Dendritic cell treated with granulocyte-macrophage colony-stimulating factor and Interleukin-4, amounts not matched to agents 40 ng/mL and 50 ng/mL, for 4 days (primary cell): Measurements from ENCODE around the gene CDYL.
"Not testable (repeated sequence)": the region's sequence is repeated elsewhere in the genome, so short reads cannot be mapped to it uniquely, and the experiment has no call there.

Source experiments
- H3K27ac Mint-ChIP-seq: one replicate; pipeline ENCODE4 v1.8.0; 2022; ENCODE audit warnings: mild to moderate bottlenecking, mixed read lengths
- H3K27me3 Mint-ChIP-seq: one replicate; pipeline ENCODE4 v1.8.0; 2022; ENCODE audit warnings: mild to moderate bottlenecking, mixed read lengths
- H3K36me3 Mint-ChIP-seq: one replicate; pipeline ENCODE4 v1.8.0; 2022; ENCODE audit warnings: low read depth, mixed read lengths
- H3K4me1 Mint-ChIP-seq: one replicate; pipeline ENCODE4 v1.8.0; 2022; ENCODE audit warnings: low read depth, mixed read lengths
- H3K4me3 Mint-ChIP-seq: one replicate; pipeline ENCODE4 v1.8.0; 2022; ENCODE audit warnings: mild to moderate bottlenecking, moderate library complexity, mixed read lengths
- H3K9me3 Mint-ChIP-seq: one replicate; pipeline ENCODE4 v1.8.0; 2022; ENCODE audit warnings: mixed read lengths
- intact Hi-C: fragments of 100-400 bp; cut with micrococcal nuclease; formaldehyde crosslinking; loops from one replicate; pipeline ENCODE4 v1.15.0; 2022

CDYL gene

GRCh38 chr6:4815584-4815983 lies 39.4 kb downstream of the CDYL start:
- no peak overlapping the region for H3K27ac Mint-ChIP-seq
- intact Hi-C loops: no loop called here
- H3K36me3 Mint-ChIP-seq: no peaks in the 10 kb centered on the region
- H3K9me3 Mint-ChIP-seq: no peaks in the 10 kb centered on the region
- H3K4me1 Mint-ChIP-seq: peaks cover 41% of the 10 kb centered on the region
- no peak overlapping the region for H3K4me3 Mint-ChIP-seq
- no peaks in the 10 kb centered on the region for H3K27me3 Mint-ChIP-seq

GRCh38 chr6:4816904-4817303 lies 40.7 kb downstream of the CDYL start:
- intact Hi-C loops: no loop called here
- Mint-ChIP-seq H3K27ac (no peak overlapping the region), H3K27me3 (no peaks in the 10 kb centered on the region)

GRCh38 chr6:4817551-4817950 lies 41.3 kb downstream of the CDYL start:
- no peak overlapping the region for H3K4me3 Mint-ChIP-seq

More at GRCh38 chr6:4816904-4817303, 40.7 kb downstream of the CDYL start:
- peaks cover 30% of the 10 kb centered on the region for H3K4me1 Mint-ChIP-seq
- no peaks in the 10 kb centered on the region for H3K36me3 Mint-ChIP-seq
- no peak overlapping the region for H3K4me3 Mint-ChIP-seq
- no peaks in the 10 kb centered on the region for H3K9me3 Mint-ChIP-seq

GRCh38 chr6:4818272-4818938 lies 42.2 kb downstream of the CDYL start:
- H3K27ac Mint-ChIP-seq: no peak overlapping the region

More at GRCh38 chr6:4817551-4817950, 41.3 kb downstream of the CDYL start:
- H3K9me3 Mint-ChIP-seq: no peaks in the 10 kb centered on the region
- H3K27me3 Mint-ChIP-seq: no peaks in the 10 kb centered on the region
- no peaks in the 10 kb centered on the region for H3K36me3 Mint-ChIP-seq
- intact Hi-C loops: no loop called here
- H3K27ac Mint-ChIP-seq: no peak overlapping the region
- peaks cover 23% of the 10 kb centered on the region for H3K4me1 Mint-ChIP-seq

GRCh38 chr6:4819706-4820283 lies 43.6 kb downstream of the CDYL start:
- H3K27me3 Mint-ChIP-seq: no peaks in the 10 kb centered on the region
- H3K27ac Mint-ChIP-seq: no peak overlapping the region

More at GRCh38 chr6:4818272-4818938, 42.2 kb downstream of the CDYL start:
- Mint-ChIP-seq H3K9me3 (peaks cover under 1% of the 10 kb centered on the region), H3K36me3 (no peaks in the 10 kb centered on the region), H3K4me1 (peaks cover 15% of the 10 kb centered on the region), H3K4me3 (no peak overlapping the region), H3K27me3 (no peaks in the 10 kb centered on the region)
- intact Hi-C loops: no loop called here

GRCh38 chr6:4820704-4821276 lies 44.6 kb downstream of the CDYL start:
- Mint-ChIP-seq H3K4me1 (peaks cover 5% of the 10 kb centered on the region), H3K9me3 (peaks cover 14% of the 10 kb centered on the region), H3K27ac (no peak overlapping the region), H3K36me3 (peaks cover 6% of the 10 kb centered on the region), H3K4me3 (no peak overlapping the region), H3K27me3 (no peaks in the 10 kb centered on the region)
- intact Hi-C loops: no loop called here

More at GRCh38 chr6:4819706-4820283, 43.6 kb downstream of the CDYL start:
- Mint-ChIP-seq H3K9me3 (peaks cover 8% of the 10 kb centered on the region), H3K36me3 (peaks cover 6% of the 10 kb centered on the region), H3K4me3 (no peak overlapping the region), H3K4me1 (peaks cover 6% of the 10 kb centered on the region)
- intact Hi-C loops: no loop called here

- no peaks in the 10 kb centered on the region for H3K27me3 Mint-ChIP-seq
- H3K9me3 Mint-ChIP-seq: peaks cover 30% of the 10 kb centered on the region
- intact Hi-C loops: no loop called here
- peaks cover 5% of the 10 kb centered on the region for H3K4me1 Mint-ChIP-seq
- H3K4me3 Mint-ChIP-seq: no peak overlapping the region
- H3K36me3 Mint-ChIP-seq: peaks cover 14% of the 10 kb centered on the region
- no peak overlapping the region for H3K27ac Mint-ChIP-seq
Measured at GRCh38 chr6:4822476-4822875, 46.3 kb downstream of the CDYL start.

GRCh38 chr6:4828187-4828698 lies 52.0 kb downstream of the CDYL start:
- no peaks in the 10 kb centered on the region for H3K4me1 Mint-ChIP-seq
- intact Hi-C loops: no loop called here
- H3K27me3 Mint-ChIP-seq: no peaks in the 10 kb centered on the region
- H3K9me3 Mint-ChIP-seq: peaks cover 59% of the 10 kb centered on the region
- H3K27ac Mint-ChIP-seq: no peak overlapping the region
- H3K36me3 Mint-ChIP-seq: peaks cover 33% of the 10 kb centered on the region
- H3K4me3 Mint-ChIP-seq: no peak overlapping the region

- Mint-ChIP-seq H3K9me3 (peaks cover 53% of the 10 kb centered on the region), H3K27me3 (no peaks in the 10 kb centered on the region), H3K4me3 (no peak overlapping the region), H3K4me1 (no peaks in the 10 kb centered on the region), H3K36me3 (peaks cover 27% of the 10 kb centered on the region), H3K27ac (no peak overlapping the region)
- intact Hi-C loops: no loop called here
Measured at GRCh38 chr6:4829089-4829488, 52.9 kb downstream of the CDYL start.

GRCh38 chr6:4835540-4835939 lies 59.3 kb downstream of the CDYL start:
- H3K36me3 Mint-ChIP-seq: peaks cover 35% of the 10 kb centered on the region
- peaks cover 19% of the 10 kb centered on the region for H3K4me1 Mint-ChIP-seq
- intact Hi-C loops: not testable (repeated sequence)

GRCh38 chr6:4840169-4840568 lies 64.0 kb downstream of the CDYL start:
- intact Hi-C loops: no loop called here
- Mint-ChIP-seq H3K36me3 (peaks cover 38% of the 10 kb centered on the region), H3K27me3 (no peaks in the 10 kb centered on the region), H3K9me3 (peaks cover 75% of the 10 kb centered on the region), H3K4me1 (peaks cover 29% of the 10 kb centered on the region), H3K4me3 (no peak overlapping the region), H3K27ac (no peak overlapping the region)

More at GRCh38 chr6:4835540-4835939, 59.3 kb downstream of the CDYL start:
- H3K4me3 Mint-ChIP-seq, H3K27me3 Mint-ChIP-seq: not testable (repeated sequence)
- H3K9me3 Mint-ChIP-seq: peaks cover 46% of the 10 kb centered on the region
- H3K27ac Mint-ChIP-seq: peak overlapping the region; percentile 25

- Mint-ChIP-seq H3K9me3 (peaks cover 53% of the 10 kb centered on the region), H3K4me1 (peaks cover 29% of the 10 kb centered on the region), H3K27ac (no peak overlapping the region), H3K27me3 (no peaks in the 10 kb centered on the region), H3K36me3 (peaks cover 18% of the 10 kb centered on the region), H3K4me3 (no peak overlapping the region)
- intact Hi-C loops: no loop called here
Measured at GRCh38 chr6:4844108-4844507, 67.9 kb downstream of the CDYL start.

- intact Hi-C loops: no loop called here
Measured at GRCh38 chr6:4846387-4846786, 70.2 kb downstream of the CDYL start.

GRCh38 chr6:4848382-4849068 lies 72.3 kb downstream of the CDYL start:
- peaks cover 5% of the 10 kb centered on the region for H3K36me3 Mint-ChIP-seq

More at GRCh38 chr6:4846387-4846786, 70.2 kb downstream of the CDYL start:
- Mint-ChIP-seq H3K36me3 (peaks cover 10% of the 10 kb centered on the region), H3K9me3 (peaks cover 30% of the 10 kb centered on the region), H3K27me3 (no peaks in the 10 kb centered on the region), H3K27ac (no peak overlapping the region), H3K4me3 (no peak overlapping the region), H3K4me1 (peaks cover 10% of the 10 kb centered on the region)

More at GRCh38 chr6:4848382-4849068, 72.3 kb downstream of the CDYL start:
- Mint-ChIP-seq H3K4me1 (peaks cover 13% of the 10 kb centered on the region), H3K27me3 (no peaks in the 10 kb centered on the region), H3K9me3 (peaks cover 21% of the 10 kb centered on the region), H3K27ac (no peak overlapping the region), H3K4me3 (no peak overlapping the region)
- intact Hi-C loops: no loop called here
